HepG2 (cell line): ENCODE results near the gene PIGL. TPM values are rescaled to one million over a fixed set of nuclear protein-coding genes. Genes with fewer than 3 reads are reported as not detected.

ENCODE experiments used
- BCLAF1 ChIP-seq: fragments of 450-650 bp; IDR thresholded peaks from 2 replicates; pipeline ENCODE4 v1.6.1; 2017; ENCODE audit warnings: mild to moderate bottlenecking
- ESRRA ChIP-seq: sonication (generic); formaldehyde crosslinking; IDR thresholded peaks from 2 replicates; pipeline ENCODE4 v1.5.1; 2020; ENCODE audit warnings: mild to moderate bottlenecking, low read depth, missing genetic modification reagents
- HMGXB3 ChIP-seq: sonication (generic); formaldehyde crosslinking; IDR thresholded peaks from 2 replicates; pipeline ENCODE4 v1.4.0; 2020; ENCODE audit warnings: missing genetic modification reagents, borderline replicate concordance
- JUN ChIP-seq: sonication (generic); formaldehyde crosslinking; IDR thresholded peaks from 2 replicates; pipeline ENCODE4 v1.4.0; 2020; ENCODE audit warnings: mild to moderate bottlenecking, missing genetic modification reagents
- NR2F1 ChIP-seq, 2 experiments: fragments of 450-650 bp in 1 of 2; formaldehyde crosslinking in 1 of 2; IDR thresholded peaks; 2 replicates each; pipeline versions ENCODE4 v1.5.0 to v1.6.1; 2016 to 2020; ENCODE audit warnings: mild to moderate bottlenecking in 1 of 2, missing compliant biosample characterization in 1 of 2, missing genetic modification reagents in 1 of 2, moderate library complexity in 1 of 2
- PAX8 ChIP-seq: sonication (generic); formaldehyde crosslinking; IDR thresholded peaks from 2 replicates; pipeline ENCODE4 v1.8.0; 2022; ENCODE audit warnings: mild to moderate bottlenecking, missing genetic modification reagents, borderline replicate concordance
- ZKSCAN8 ChIP-seq: IDR thresholded peaks from 2 replicates; pipeline ENCODE4 v1.6.1; 2016; ENCODE audit warnings: borderline replicate concordance, missing genetic modification reagents, missing compliant biosample characterization
- ZNF629 ChIP-seq: sonication (generic); formaldehyde crosslinking; conservative IDR thresholded peaks from 2 replicates; pipeline ENCODE4 v1.5.0; 2020; ENCODE audit warnings: missing genetic modification reagents
- ZNF746 ChIP-seq: sonication (generic); formaldehyde crosslinking; IDR thresholded peaks from 2 replicates; pipeline ENCODE4 v1.8.0; 2022; ENCODE audit warnings: mild to moderate bottlenecking, missing genetic modification reagents
- polyA plus RNA-seq, 8 experiments: library from polyadenylated mRNA; depleted of rRNA in 3 of 8; stranded (reverse) in 7 of 8; unstranded in 1 of 8; fragments of >200 nt; fragmentation: Illumina TruSeq in 4 of 8; extraction: Trizol in 4 of 8; gene quantifications; 2 replicates each; pipeline versions ENCODE4 v1.2.1 to v1.2.3, GENCODE V29; 2011 to 2016; ENCODE audit warnings: low read depth in 4 of 8, missing spikeins in 1 of 8, mixed read lengths in 1 of 8; ENCODE audit not compliant: insufficient read depth in 1 of 8
- total RNA-seq, 5 experiments: library from RNA; depleted of rRNA; stranded (reverse); fragments of >200 nt; fragmentation: Illumina TruSeq; extraction: Trizol; gene quantifications; 2 replicates each; pipeline ENCODE4 v1.2.3, GENCODE V29; 2016; ENCODE audit warnings: low read depth in 1 of 5
- TF ChIP-seq, protein P1 (sequence below): sonication (generic); formaldehyde crosslinking; IDR thresholded peaks from 2 replicates; pipeline ENCODE4 v1.8.1; 2023; ENCODE audit warnings: missing genetic modification reagents, mild to moderate bottlenecking, borderline replicate concordance

The PIGL gene
- total and polyA plus RNA-seq, 2 of the 13 experiments (the other 11 are each of a cell fraction or from before 2014, with no cell fraction given) = 28.5 to 63.8 TPM

DNA sequence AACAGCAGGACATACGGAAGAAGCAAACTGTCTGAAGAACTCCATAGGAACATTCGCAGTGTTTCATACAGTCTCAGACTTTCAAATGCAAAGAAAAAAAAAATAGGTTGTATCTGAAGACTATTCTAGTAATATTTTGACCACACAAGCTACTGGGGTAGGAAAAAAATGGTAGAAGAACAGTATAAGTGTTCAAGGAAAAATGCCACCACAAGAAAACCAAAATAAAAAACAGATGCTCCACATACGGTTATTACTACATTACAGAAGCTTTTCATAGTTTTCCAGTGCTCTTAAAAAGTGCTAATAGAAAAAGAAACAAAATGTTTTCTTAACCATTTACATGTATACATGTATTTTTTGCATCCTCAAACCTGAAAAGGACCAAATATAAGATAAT, 5.4 kb upstream of the PIGL start (continued):
- TF ChIP-seq HMGXB3 (CRISPR knock-in tag) = no peak
- TF ChIP-seq ZNF629 (CRISPR knock-in tag) = no peak
- TF ChIP-seq, protein P1, sequence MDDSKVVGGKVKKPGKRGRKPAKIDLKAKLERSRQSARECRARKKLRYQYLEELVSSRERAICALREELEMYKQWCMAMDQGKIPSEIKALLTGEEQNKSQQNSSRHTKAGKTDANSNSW = no peak
- TF ChIP-seq ZNF746 (CRISPR knock-in tag) = no peak
- TF ChIP-seq PAX8 (CRISPR knock-in tag) = no peak
- no peak for TF ChIP-seq BCLAF1
- TF ChIP-seq ESRRA (CRISPR knock-in tag) = no peak
- no peak for TF ChIP-seq NR2F1 (CRISPR knock-in tag; IDR thresholded peaks at IDR 0.05)
- no peak for TF ChIP-seq ZKSCAN8 (CRISPR knock-in tag)
- TF ChIP-seq JUN (CRISPR knock-in tag) = no peak
